COLO829 (cell line): ENCODE data around the gene ICOSLG.
"Not testable (repeated sequence)": the region's sequence is repeated elsewhere in the genome, so short reads cannot be mapped to it uniquely, and the experiment has no call there.

Source experiments
- DNase-seq: peaks from one replicate; pipeline ENCODE4 v3.0.0; 2012; ENCODE audit warnings: low spot score

Gene ICOSLG

DNA sequence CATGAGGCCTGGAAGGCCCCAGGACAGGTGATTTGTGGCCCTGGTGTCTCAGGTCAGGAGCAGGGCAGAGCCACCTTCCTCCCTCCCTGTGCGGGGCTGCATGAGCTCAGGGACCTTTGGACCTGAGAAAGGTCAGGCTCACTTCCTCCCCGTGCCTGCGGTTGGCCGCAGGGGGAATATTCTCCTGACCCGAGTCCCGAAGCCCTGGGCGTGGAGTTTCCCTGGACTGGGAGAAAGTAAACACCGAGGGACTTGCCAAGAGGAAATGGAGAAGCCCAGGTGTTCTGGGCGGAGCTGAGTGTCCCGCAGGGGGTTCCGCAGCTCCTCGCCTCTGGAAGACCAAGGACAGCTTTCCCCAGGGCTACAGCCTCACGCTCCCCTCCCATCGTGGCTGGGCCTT is 64.6 kb downstream of the ICOSLG start:
- DNase-seq: not testable (repeated sequence)

DNA sequence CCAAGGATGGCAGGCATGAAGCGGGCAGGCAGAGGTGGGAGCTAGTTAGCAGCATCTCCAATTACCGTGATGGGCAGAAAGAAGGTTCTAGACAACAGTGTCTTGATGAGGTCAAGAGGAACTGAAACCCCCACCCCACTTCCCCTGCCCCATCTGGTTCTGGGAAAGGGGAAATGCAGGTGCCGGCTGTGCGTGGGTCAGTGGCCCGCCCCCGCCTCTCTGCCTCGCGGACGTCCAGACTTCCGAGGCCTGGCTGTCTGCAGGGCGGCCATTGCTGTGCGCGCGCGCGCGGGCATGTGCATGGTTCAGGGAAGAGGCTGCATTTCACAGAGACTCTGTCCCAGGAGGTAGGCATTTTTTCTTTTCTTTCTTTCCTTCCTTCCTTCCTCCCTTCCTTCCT is 65.6 kb downstream of the ICOSLG start:
- not testable (repeated sequence) for DNase-seq
